NCI-H146 treated with DMSO at 0.1 percent for 48 hours (cell line): Measurements from ENCODE around the gene KRTAP19-2.

ENCODE experiments used
- DNase-seq: peaks from one replicate; lab custom pipeline; 2025; ENCODE audit not compliant: unreplicated experiment; lab: John Stamatoyannopoulos, UW

The KRTAP19-2 gene

GRCh38 chr21:30487336-30487735 is at the start of gene KRTAP19-2:
TSS of gene KRTAP19-2 (minus strand) at chr21:30487436. CDS start at chr21:30487348, 88 bp downstream.
- no peak for DNase-seq

- no peak for DNase-seq
These were observed 31.6 kb upstream of the KRTAP19-2 start for GRCh38 chr21:30518876-30519275.

- DNase-seq = no peak
These were observed 28.4 kb upstream of the KRTAP19-2 start for GRCh38 chr21:30515681-30516080.

- DNase-seq = peak; percentile 8
These were observed 18.5 kb upstream of the KRTAP19-2 start for GRCh38 chr21:30505621-30506205.

- DNase-seq = no peak
These were observed 14.8 kb upstream of the KRTAP19-2 start, which contains the start of gene KRTAP19-5 for GRCh38 chr21:30502041-30502440. TSS of gene KRTAP19-5 (minus strand) at chr21:30502141. CDS start at chr21:30502090, 51 bp downstream.

- DNase-seq = no peak
These were observed 9.8 kb upstream of the KRTAP19-2 start, which contains the start of gene KRTAP19-4 for GRCh38 chr21:30497065-30497464. TSS of gene KRTAP19-4 (minus strand) at chr21:30497165. CDS start at chr21:30497110, 55 bp downstream.

- DNase-seq = no peak
These were observed 4.8 kb upstream of the KRTAP19-2 start, which contains the start of gene KRTAP19-3 for GRCh38 chr21:30491963-30492428. TSS of gene KRTAP19-3 (minus strand) at chr21:30492013. CDS start at chr21:30491957, 56 bp downstream.

- DNase-seq = no peak
These were observed 1.1 kb downstream of the KRTAP19-2 start for GRCh38 chr21:30486180-30486579.

GRCh38 chr21:30482130-30482529 is 5.1 kb downstream of the KRTAP19-2 start:
- DNase-seq = no peak

- no peak for DNase-seq
These were observed 7.1 kb downstream of the KRTAP19-2 start, which contains the start of gene KRTAP19-1 for GRCh38 chr21:30480145-30480544. TSS of gene KRTAP19-1 (minus strand) at chr21:30480367. CDS start at chr21:30480317, 50 bp downstream.

GRCh38 chr21:30479259-30479658 is 8.0 kb downstream of the KRTAP19-2 start:
- no peak for DNase-seq

- DNase-seq = no peak
These were observed 9.2 kb downstream of the KRTAP19-2 start for GRCh38 chr21:30478004-30478403.

- DNase-seq = no peak
These were observed 18.1 kb downstream of the KRTAP19-2 start for GRCh38 chr21:30468900-30469714.

- no peak for DNase-seq
These were observed 23.5 kb downstream of the KRTAP19-2 start for GRCh38 chr21:30463713-30464112.

GRCh38 chr21:30448514-30448913 is 38.7 kb downstream of the KRTAP19-2 start:
- DNase-seq = no peak

- no peak for DNase-seq
These were observed 40.2 kb downstream of the KRTAP19-2 start for GRCh38 chr21:30447056-30447455.

GRCh38 chr21:30444204-30444603 is 43.0 kb downstream of the KRTAP19-2 start:
- peak; percentile 20 for DNase-seq

GRCh38 chr21:30443226-30443625 is 44.0 kb downstream of the KRTAP19-2 start:
- peak; percentile 28 for DNase-seq

- DNase-seq = no peak
These were observed 47.3 kb downstream of the KRTAP19-2 start, which contains the start of gene KRTAP15-1 for GRCh38 chr21:30439975-30440374. TSS of gene KRTAP15-1 (plus strand) at chr21:30440275. CDS start at chr21:30440328, 53 bp downstream.
